ENCODE data around the gene KRT16. TPM values are rescaled to one million over a fixed set of nuclear protein-coding genes. Genes with fewer than 3 reads are reported as not detected.
A peak's percentile ranks its signal among the peaks of the same experiment; 100 is the strongest.
"Not testable (repeated sequence)": the region's sequence is repeated elsewhere in the genome, so short reads cannot be mapped to it uniquely, and the experiment has no call there.

The KRT16 gene
- total RNA-seq, 1 donor: not detected

DNA sequence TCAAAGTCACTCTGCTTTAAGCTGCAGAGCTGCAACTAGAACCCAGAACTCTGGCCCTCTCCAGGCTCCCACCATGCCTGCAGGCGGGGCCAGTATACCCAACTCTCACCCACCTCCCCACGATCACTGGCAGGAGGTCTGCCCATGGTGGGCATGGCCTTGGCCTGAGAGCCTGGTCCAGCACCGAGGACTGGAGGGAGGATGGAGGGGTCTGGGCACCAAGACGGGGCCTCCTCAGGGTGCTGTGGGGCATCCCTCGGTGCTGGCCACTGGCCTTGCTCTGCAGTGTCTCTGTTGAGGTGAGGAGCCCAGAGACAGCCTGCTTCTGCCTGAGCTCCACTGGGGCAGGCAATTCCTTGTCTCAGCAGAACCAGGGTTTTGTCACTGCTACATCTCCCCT is 1.5 kb upstream of the KRT16 start:
- no peak overlapping the region for H3K4me3 ChIP-seq (ENCODE audit: low read depth, low read length)
- TF ChIP-seq CTCF (IDR thresholded peaks at IDR 0.05; ENCODE audit: insufficient read depth, low read depth, low read length): no peak
- DNase-seq (ENCODE audit: low read depth): no peak

- no peak for TF ChIP-seq CTCF (IDR thresholded peaks at IDR 0.05; ENCODE audit: insufficient read depth, low read depth, low read length)
- DNase-seq (ENCODE audit: low read depth): no peak
- H3K4me3 ChIP-seq (ENCODE audit: low read depth, low read length): no peak overlapping the region
These were observed 913 bp upstream of the KRT16 start for GRCh38 chr17:41613277-41614082.

DNA sequence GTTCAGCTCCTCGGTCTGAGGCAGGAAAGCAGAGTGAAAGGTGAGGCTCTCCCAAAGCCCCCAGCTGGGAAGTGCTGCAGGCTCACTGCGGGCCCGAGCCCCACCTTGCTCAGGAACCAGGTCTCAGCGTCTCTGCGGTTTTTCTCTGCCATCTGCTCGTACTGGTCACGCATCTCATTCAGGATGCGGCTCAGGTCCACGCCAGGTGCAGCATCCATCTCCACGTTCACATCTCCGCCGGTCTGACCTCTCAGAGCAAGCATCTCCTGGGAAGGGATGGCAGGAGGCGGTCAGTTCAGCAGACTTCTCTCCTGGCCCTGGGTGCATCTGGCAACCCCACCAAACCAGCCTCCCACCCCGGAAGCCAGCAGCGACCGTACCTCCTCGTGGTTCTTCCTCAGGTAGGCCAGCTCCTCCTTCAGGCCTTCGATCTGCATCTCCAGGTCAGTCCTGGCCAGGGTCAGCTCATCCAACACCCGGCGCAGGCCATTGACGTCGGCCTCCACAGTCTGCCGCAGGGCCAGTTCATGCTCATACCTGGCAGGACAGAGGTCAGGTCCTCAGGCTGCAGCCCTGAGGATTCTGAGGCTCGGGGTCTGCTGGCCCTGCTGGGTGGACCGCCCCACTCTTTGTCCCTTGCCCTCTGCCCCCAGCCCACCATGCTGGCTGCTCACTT is 1.5 kb downstream of the KRT16 start:
- TF ChIP-seq CTCF (IDR thresholded peaks at IDR 0.05; ENCODE audit: insufficient read depth, low read depth, low read length): no peak
- no peak for DNase-seq (ENCODE audit: low read depth)
- H3K4me3 ChIP-seq (ENCODE audit: low read depth, low read length): no peak overlapping the region

DNA sequence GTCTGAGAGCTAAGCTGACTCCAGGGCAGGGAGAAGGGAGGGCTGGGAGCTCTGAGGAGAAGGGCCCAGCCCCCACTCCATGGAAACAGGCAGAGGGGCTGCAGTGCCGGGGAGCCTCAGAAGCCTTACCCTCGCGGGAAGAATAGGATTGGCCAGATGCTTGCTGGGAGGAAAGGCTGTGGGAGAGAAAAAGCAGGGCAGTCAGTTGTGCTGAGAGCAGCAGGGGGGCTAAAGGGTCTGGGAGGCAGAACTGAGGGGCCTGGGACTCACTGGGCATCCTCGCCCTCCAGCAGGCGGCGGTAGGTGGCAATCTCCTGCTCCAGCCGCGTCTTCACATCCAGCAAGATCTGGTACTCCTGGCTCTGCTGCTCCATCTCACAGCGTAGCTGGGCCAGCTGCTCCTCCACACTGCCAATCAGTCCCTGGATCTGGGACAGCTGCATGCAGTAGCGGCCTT is 2.5 kb downstream of the KRT16 start:
- TF ChIP-seq CTCF (IDR thresholded peaks at IDR 0.05; ENCODE audit: insufficient read depth, low read depth, low read length): peak; percentile 33
- H3K4me3 ChIP-seq (ENCODE audit: low read depth, low read length); DNase-seq (ENCODE audit: low read depth): not testable (repeated sequence)

DNA sequence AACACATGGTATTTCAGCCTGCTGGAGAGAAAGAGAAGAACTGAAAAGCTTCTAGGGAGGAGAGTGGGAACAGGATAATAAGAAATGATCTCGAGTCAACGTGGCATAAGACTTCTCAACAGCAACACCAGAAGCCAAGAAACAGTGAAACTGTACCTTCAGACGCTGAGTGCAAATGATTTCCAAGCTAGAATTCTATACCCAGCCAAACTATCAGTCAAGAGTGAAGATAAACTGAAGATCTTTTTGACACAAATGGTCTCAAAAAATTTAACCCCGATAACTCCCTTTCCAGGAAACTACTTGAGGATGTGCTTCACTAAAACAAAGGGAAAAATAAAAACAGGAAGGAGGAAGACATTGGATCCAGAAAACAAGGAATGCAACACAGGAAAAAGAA is 5.6 kb downstream of the KRT16 start:
- not testable (repeated sequence) for H3K4me3 ChIP-seq (ENCODE audit: low read depth, low read length); DNase-seq (ENCODE audit: low read depth)

DNA sequence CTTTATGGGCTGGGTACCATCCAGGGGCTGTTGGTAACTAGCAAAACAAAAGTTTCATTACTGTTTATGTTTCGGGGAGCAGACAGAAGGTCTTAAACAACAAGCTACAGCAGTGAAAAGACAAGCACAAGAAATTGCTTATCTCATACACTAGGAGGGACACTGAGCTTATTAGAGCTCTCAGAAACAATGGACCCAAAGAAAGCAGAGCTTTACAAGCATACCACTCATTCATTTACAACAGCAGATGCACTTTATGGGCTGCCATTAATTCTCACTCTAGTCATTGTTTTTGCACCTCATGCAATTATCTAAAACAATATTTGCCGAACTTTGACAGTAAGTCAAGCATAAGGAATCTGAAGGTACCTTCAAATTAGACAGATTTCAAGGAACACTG is 10.0 kb downstream of the KRT16 start:
- no peak for TF ChIP-seq CTCF (IDR thresholded peaks at IDR 0.05; ENCODE audit: insufficient read depth, low read depth, low read length)
- no peak for DNase-seq (ENCODE audit: low read depth)
- H3K4me3 ChIP-seq (ENCODE audit: low read depth, low read length): no peak overlapping the region

GRCh38 chr17:41600318-41600717 is 12.2 kb downstream of the KRT16 start:
- DNase-seq (ENCODE audit: low read depth): no peak
- no peak for TF ChIP-seq CTCF (IDR thresholded peaks at IDR 0.05; ENCODE audit: insufficient read depth, low read depth, low read length)

More at GRCh38 chr17:41600318-41600717, 12.2 kb downstream of the KRT16 start:
- no peak overlapping the region for H3K4me3 ChIP-seq (ENCODE audit: low read depth, low read length)

Measured in fibroblast of villous mesenchyme (primary cell).